Measurements from ENCODE around the gene CHPF2. TPM values are rescaled to one million over a fixed set of nuclear protein-coding genes. Genes with fewer than 3 reads are reported as not detected.

Gene CHPF2
- polyA plus RNA-seq, 1 donor (not counting 4 experiments of a cell fraction or from before 2014, with no cell fraction given), result 16.2 TPM

- H3K9ac ChIP-seq (ENCODE audit: control insufficient read depth, extremely low read depth, insufficient read depth, low read length), result no peak overlapping the region
- DNase-seq (ENCODE audit: low read depth, low spot score) (no peak), FAIRE-seq (no peak)
- no peak overlapping the region for H2AFZ ChIP-seq (ENCODE audit: control insufficient read depth, low read length)
- TF ChIP-seq EZH2 (IDR thresholded peaks at IDR 0.05; ENCODE audit: low read length), result no peak
- dilution Hi-C loops (cut with MboI; ENCODE audit: extremely low pct_ligation_motif_present, low sequenced_read_pairs), result no loop called here
- H3K36me3 ChIP-seq (ENCODE audit: control insufficient read depth in 2 of 2, extremely low read depth in 1 of 2, insufficient read depth in 2 of 2, low read length in 2 of 2), result no peaks in the 10 kb centered on the region
- H3K4me2 ChIP-seq (ENCODE audit: control insufficient read depth, extremely low read depth, insufficient read depth, low read depth, low read length), result no peak overlapping the region
- H3K27me3 ChIP-seq (ENCODE audit: control insufficient read depth, extremely low read depth, insufficient read depth, low read length), result peaks cover 52% of the 10 kb centered on the region
- H4K20me1 ChIP-seq (ENCODE audit: control insufficient read depth, extremely low read depth, insufficient read depth, low read length), result no peaks in the 10 kb centered on the region
- no peak overlapping the region for H3K27ac ChIP-seq (ENCODE audit: control insufficient read depth, insufficient read depth, low read length)
- H3K9me1 ChIP-seq (ENCODE audit: control insufficient read depth, extremely low read depth, insufficient read depth, low read length), result no peaks in the 10 kb centered on the region
- no peaks in the 10 kb centered on the region for H3K79me2 ChIP-seq (ENCODE audit: control insufficient read depth, insufficient read depth, low read length)
- no peak overlapping the region for H3K4me3 ChIP-seq (ENCODE audit: control insufficient read depth in 2 of 3, extremely low read depth in 1 of 3, insufficient read depth in 2 of 3, low read depth in 1 of 3, low read length in 3 of 3)
- H3K9me3 ChIP-seq (ENCODE audit: control insufficient read depth, low read depth, low read length), result no peaks in the 10 kb centered on the region
- no peaks in the 10 kb centered on the region for H3K4me1 ChIP-seq (ENCODE audit: control insufficient read depth, extremely low read depth, insufficient read depth, low read length)
Measured at GRCh38 chr7:151260471-151260870, 28.2 kb downstream of the CHPF2 start.

GRCh38 chr7:151260883-151261282, 28.6 kb downstream of the CHPF2 start:
- DNase-seq (ENCODE audit: low read depth, low spot score), result no peak
- dilution Hi-C loops (cut with MboI; ENCODE audit: extremely low pct_ligation_motif_present, low sequenced_read_pairs), result no loop called here
- Histone ChIP-seq H3K4me1 (ENCODE audit: control insufficient read depth, extremely low read depth, insufficient read depth, low read length) (no peaks in the 10 kb centered on the region), H3K79me2 (ENCODE audit: control insufficient read depth, insufficient read depth, low read length) (no peaks in the 10 kb centered on the region), H3K4me2 (ENCODE audit: control insufficient read depth, extremely low read depth, insufficient read depth, low read depth, low read length) (no peak overlapping the region), H3K27me3 (ENCODE audit: control insufficient read depth, extremely low read depth, insufficient read depth, low read length) (peaks cover 50% of the 10 kb centered on the region), H4K20me1 (ENCODE audit: control insufficient read depth, extremely low read depth, insufficient read depth, low read length) (no peaks in the 10 kb centered on the region), H3K9ac (ENCODE audit: control insufficient read depth, extremely low read depth, insufficient read depth, low read length) (no peak overlapping the region), H3K27ac (ENCODE audit: control insufficient read depth, insufficient read depth, low read length) (no peak overlapping the region), H3K4me3 (ENCODE audit: control insufficient read depth in 2 of 3, extremely low read depth in 1 of 3, insufficient read depth in 2 of 3, low read depth in 1 of 3, low read length in 3 of 3) (no peak overlapping the region), H3K9me3 (ENCODE audit: control insufficient read depth, low read depth, low read length) (no peaks in the 10 kb centered on the region), H3K36me3 (ENCODE audit: control insufficient read depth in 2 of 2, extremely low read depth in 1 of 2, insufficient read depth in 2 of 2, low read length in 2 of 2) (no peaks in the 10 kb centered on the region), H3K9me1 (ENCODE audit: control insufficient read depth, extremely low read depth, insufficient read depth, low read length) (no peaks in the 10 kb centered on the region), H2AFZ (ENCODE audit: control insufficient read depth, low read length) (no peak overlapping the region)
- FAIRE-seq, result no peak
- TF ChIP-seq CTCF (optimal IDR thresholded peaks at IDR 0.05 in 1 of 3, IDR thresholded peaks at IDR 0.05 in 1 of 3, conservative IDR thresholded peaks at IDR 0.05 in 1 of 3; ENCODE audit: extremely low read depth in 1 of 3, insufficient read depth in 2 of 3, low read length in 3 of 3), result no peak
- no peak for TF ChIP-seq EZH2 (IDR thresholded peaks at IDR 0.05; ENCODE audit: low read length)

- no peaks in the 10 kb centered on the region for H3K9me1 ChIP-seq (ENCODE audit: control insufficient read depth, extremely low read depth, insufficient read depth, low read length)
- H3K4me2 ChIP-seq (ENCODE audit: control insufficient read depth, extremely low read depth, insufficient read depth, low read depth, low read length), result no peak overlapping the region
- H3K27me3 ChIP-seq (ENCODE audit: control insufficient read depth, extremely low read depth, insufficient read depth, low read length), result peaks cover 47% of the 10 kb centered on the region
- no peak overlapping the region for H2AFZ ChIP-seq (ENCODE audit: control insufficient read depth, low read length)
- FAIRE-seq (no peak), DNase-seq (ENCODE audit: low read depth, low spot score) (no peak)
- H3K4me1 ChIP-seq (ENCODE audit: control insufficient read depth, extremely low read depth, insufficient read depth, low read length), result no peaks in the 10 kb centered on the region
- no peak overlapping the region for H3K27ac ChIP-seq (ENCODE audit: control insufficient read depth, insufficient read depth, low read length)
- no peak overlapping the region for H3K9ac ChIP-seq (ENCODE audit: control insufficient read depth, extremely low read depth, insufficient read depth, low read length)
- no peaks in the 10 kb centered on the region for H3K79me2 ChIP-seq (ENCODE audit: control insufficient read depth, insufficient read depth, low read length)
- H3K36me3 ChIP-seq (ENCODE audit: control insufficient read depth in 2 of 2, extremely low read depth in 1 of 2, insufficient read depth in 2 of 2, low read length in 2 of 2), result no peaks in the 10 kb centered on the region
- TF ChIP-seq CTCF (optimal IDR thresholded peaks at IDR 0.05 in 1 of 3, IDR thresholded peaks at IDR 0.05 in 1 of 3, conservative IDR thresholded peaks at IDR 0.05 in 1 of 3; ENCODE audit: extremely low read depth in 1 of 3, insufficient read depth in 2 of 3, low read length in 3 of 3) (no peak), EZH2 (IDR thresholded peaks at IDR 0.05; ENCODE audit: low read length) (no peak)
- no peaks in the 10 kb centered on the region for H3K9me3 ChIP-seq (ENCODE audit: control insufficient read depth, low read depth, low read length)
- H4K20me1 ChIP-seq (ENCODE audit: control insufficient read depth, extremely low read depth, insufficient read depth, low read length), result no peaks in the 10 kb centered on the region
- no peak overlapping the region for H3K4me3 ChIP-seq (ENCODE audit: control insufficient read depth in 2 of 3, extremely low read depth in 1 of 3, insufficient read depth in 2 of 3, low read depth in 1 of 3, low read length in 3 of 3)
- dilution Hi-C loops (cut with MboI; ENCODE audit: extremely low pct_ligation_motif_present, low sequenced_read_pairs), result no loop called here
Measured at GRCh38 chr7:151261529-151261928, 29.2 kb downstream of the CHPF2 start.
